Activated T-helper 9 cell treated with anti-CD3 and anti-CD28 coated beads, Interleukin-2, amount 50 U/mL, for 16 hours (primary cell): ENCODE data around the gene YPEL1.
"Not testable (repeated sequence)": the region's sequence is repeated elsewhere in the genome, so short reads cannot be mapped to it uniquely, and the experiment has no call there.

Experiments
- DNase-seq: peaks from one replicate; pipeline ENCODE4 v3.0.0-alpha.2; 2020; ENCODE audit warnings: low read depth

YPEL1 gene

DNA sequence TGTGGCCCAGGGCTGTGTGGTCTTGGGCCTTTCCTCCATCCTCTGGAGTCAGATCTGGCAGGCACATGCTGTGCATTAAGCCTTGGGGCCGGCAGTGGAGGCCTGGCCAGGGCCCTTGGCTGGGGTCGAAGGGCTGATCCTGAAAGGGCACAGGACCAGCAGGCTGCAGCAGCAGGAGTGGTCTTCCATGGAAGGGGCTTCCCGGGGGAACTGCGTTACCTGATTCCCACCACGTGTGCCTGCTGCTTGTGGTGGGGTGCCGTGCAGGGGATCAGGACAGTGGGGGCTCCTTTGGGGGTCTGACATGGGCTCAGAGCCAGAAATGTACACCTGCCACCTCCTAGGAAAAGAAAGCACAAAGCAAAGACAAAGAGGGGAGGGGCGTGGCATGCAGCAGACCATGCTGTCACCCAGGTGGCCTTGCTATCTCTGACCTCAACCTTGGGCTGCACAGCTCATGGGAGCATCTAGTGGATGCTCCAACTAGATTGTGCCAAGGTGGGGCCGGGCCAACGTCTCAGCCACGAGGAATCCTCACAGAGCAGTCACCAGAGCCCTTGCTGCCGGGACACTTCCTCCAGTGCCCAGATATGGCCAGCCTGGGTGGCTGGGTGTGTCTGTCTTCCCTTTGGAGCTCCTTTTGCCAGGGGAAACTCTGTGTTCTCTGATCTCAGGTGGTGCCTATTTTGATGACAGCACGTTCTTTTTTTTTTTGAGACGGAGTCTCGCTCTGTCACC, 17.9 kb upstream of the YPEL1 start:
- no peak for DNase-seq

- no peak for DNase-seq
Measured at GRCh38 chr22:21752276-21752675, 16.7 kb upstream of the YPEL1 start.

- DNase-seq = no peak
Measured at GRCh38 chr22:21745948-21746347, 10.4 kb upstream of the YPEL1 start.

DNA sequence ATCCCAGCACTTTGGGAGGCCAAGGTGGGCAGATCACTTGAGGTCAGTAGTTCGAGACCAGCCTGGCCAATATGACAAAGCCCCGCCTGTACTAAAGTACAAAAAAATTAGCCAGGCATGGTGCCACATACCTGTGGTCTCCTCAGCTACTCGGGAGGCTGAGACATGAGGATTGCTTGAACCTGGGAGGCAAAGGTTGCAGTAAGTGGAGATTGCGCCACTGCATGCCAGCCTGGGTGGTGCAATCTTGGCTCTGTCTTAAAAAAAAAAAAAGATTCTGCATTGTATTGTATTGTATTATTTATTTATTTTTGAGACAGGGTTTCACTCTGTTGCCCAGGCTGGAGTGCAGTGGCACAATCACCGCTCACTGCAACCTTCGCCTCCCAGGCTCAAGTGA, 9.3 kb upstream of the YPEL1 start:
- not testable (repeated sequence) for DNase-seq

GRCh38 chr22:21741790-21742189, 6.2 kb upstream of the YPEL1 start:
- no peak for DNase-seq

DNA sequence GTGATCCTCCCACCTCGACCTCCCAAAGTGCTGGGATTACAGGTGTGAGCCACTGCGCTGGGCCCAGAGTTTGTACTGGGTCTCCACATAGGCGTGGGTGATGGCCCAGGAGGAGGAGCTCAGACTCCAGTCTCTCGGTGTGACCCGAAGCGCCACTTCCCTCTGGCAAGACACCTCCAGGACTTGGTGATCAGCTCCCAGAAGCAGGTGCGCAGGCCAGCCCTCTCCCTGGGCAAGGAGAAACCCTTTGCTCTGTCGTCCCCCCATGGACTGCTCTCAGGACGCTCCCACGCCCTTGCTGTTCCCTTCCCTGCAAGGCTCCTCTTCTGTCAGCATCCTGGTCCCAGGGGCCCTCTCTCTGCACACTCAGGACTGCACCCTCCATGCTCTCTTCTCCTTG, 5.5 kb upstream of the YPEL1 start:
- DNase-seq = no peak

- no peak for DNase-seq
Measured at GRCh38 chr22:21739828-21740377, 4.3 kb upstream of the YPEL1 start.

DNA sequence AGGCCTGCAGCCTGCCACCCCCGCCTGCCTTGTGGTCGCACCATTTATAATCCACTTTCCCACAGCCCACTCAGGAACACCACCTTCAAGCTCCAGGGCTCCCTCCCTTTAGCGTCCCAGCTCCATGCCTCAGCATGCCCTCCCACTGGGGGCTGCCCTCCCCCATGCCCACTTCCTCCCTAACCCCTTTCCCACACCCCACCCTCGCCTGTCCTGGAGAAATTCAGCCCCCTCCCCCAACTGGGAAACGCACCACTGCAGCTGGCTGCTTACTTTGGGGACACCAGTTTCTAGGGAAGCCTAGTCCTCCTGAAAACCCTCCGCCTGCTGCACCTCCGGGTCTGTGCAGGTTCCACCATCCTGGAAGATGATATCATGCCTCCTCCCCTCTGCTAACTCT, 3.4 kb upstream of the YPEL1 start:
- DNase-seq = no peak

- no peak for DNase-seq
Measured at GRCh38 chr22:21738081-21738480, 2.5 kb upstream of the YPEL1 start.

DNA sequence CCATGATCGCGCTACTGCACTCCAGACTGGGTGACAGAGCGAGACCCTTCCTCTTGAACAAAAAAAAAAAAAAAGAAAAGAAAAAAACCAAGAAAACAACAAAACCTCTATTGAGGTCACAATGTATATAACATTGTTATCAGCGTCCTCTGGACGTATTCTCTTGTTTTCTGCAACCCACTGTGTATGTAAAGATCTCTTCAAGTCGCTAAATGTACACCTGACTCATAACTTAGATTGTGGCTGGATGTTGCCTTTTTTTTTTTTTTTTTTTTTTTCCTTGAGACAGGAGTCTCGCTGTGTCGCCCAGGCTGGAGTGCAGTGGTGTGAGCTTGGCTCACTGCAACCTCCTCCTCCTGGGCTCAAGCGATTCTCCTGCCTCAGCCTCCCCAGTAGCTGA, 1.4 kb upstream of the YPEL1 start:
- DNase-seq = no peak

DNA sequence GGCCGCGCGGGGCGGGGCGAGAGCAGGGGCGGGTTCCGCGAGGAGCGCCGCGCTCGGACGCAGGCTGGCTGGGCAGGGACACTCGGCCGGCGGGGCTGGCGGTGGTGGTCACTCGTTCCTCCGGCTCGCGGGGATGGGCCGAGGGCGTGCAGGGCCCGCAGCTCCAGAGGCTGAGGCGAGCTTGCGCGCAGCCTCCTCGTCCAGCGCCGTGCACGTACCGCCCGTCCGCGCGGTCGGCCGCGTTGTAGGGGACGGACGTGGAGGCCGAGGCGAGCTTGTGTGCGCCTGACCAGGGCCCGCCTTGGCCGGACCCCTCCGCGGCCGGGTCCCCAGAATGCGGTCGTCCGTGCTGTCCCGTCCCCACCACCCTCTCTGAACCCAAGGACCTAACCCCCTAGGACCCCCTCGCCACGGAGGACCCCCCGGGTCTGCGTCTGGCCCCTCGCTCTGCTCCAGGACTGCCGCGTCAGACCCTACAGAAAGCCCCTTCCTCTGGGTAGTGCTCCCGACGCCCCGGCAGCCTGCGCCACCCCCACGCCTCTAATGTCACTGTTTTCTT, 569 bp upstream of the YPEL1 start:
- DNase-seq = no peak

DNA sequence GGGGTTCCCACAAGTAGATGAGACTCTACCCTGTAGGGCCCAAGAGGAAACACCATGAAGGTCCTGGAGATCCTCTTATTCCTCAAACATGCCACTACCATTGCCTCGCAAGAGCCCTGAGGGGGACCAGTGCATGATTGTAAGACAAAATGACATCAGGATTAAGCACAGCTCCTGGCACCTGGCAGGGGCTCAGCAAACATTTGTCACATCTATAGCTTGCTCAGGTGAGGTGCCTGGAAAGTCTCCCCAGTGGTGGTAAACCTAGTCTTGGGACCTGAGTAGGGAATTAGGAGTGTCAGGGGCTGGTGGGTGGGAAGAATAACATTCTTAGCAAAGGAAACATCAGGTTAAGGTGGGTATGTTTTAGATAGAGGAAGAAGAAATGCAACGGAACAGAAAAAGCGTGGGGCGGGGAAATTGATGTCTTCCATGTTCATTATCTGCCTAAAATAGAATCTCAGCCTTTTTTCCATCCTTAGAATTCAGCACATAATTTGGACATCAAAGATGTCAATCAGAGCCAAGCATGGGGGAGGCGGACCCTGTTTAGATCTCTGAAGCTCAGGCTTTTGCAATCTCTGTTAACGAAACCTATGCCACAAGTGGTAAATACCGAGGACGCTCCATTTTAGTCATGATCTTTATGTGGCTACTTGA, 924 bp downstream of the YPEL1 start:
- DNase-seq = no peak

GRCh38 chr22:21731503-21731902, 4.1 kb downstream of the YPEL1 start:
- no peak for DNase-seq

GRCh38 chr22:21730535-21731308, 4.9 kb downstream of the YPEL1 start:
- no peak for DNase-seq

GRCh38 chr22:21729184-21729583, 6.4 kb downstream of the YPEL1 start:
- DNase-seq = not testable (repeated sequence)

DNA sequence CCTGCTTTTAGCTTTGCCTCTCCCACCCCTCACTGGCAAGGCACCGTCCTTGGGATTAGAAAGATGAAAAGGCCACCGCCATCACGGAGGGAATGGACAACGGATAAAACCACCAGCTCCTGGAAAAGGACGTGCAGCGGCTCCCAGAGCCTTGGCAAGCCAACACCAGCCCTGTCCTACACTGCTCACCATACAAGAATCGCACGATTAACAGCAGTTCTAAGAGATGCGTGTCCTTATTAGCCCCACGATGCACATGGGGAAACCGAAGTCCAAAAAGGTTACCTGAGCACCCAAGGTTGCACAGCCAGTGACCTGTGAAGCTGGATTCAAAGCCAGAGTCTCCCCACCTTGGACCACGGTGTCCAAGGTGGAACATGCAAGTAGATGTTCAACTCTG, 7.3 kb downstream of the YPEL1 start:
- DNase-seq = no peak

- DNase-seq = no peak
Measured at GRCh38 chr22:21727768-21728167, 7.8 kb downstream of the YPEL1 start.

GRCh38 chr22:21727159-21727558, 8.4 kb downstream of the YPEL1 start:
- DNase-seq = no peak

GRCh38 chr22:21726650-21727049, 8.9 kb downstream of the YPEL1 start:
- DNase-seq = no peak

GRCh38 chr22:21725956-21726649, 9.5 kb downstream of the YPEL1 start:
- DNase-seq = no peak

- DNase-seq = not testable (repeated sequence)
Measured at GRCh38 chr22:21724496-21724895, 11.1 kb downstream of the YPEL1 start.
